ENCODE data around the gene TMTC2.
"Not testable (repeated sequence)": the region's sequence is repeated elsewhere in the genome, so short reads cannot be mapped to it uniquely, and the experiment has no call there.

The TMTC2 gene

DNA sequence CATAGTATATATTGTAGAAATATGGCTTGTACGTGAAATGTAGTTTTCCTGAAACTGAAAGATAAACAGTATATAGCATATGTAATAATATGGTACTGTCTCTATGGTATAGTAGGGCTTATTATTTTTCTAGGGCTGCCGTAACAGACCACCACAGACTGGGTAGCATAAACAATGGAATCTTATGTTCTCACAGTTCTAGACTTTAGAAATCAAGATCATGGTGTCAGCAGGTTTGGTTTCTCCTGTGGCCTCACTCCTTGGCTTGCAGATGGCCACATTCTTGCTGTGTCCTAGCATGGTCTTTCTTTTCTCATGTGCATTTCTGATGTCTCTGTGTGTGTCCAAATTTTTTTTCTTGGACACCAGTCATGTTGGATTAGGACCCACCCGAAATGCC, 155.8 kb downstream of the TMTC2 start:
- Histone ChIP-seq H3K4me3 (ENCODE audit: low read length) (no peak overlapping the region), H2AFZ (ENCODE audit: low read depth, low read length) (no peak overlapping the region), H4K20me1 (ENCODE audit: insufficient read depth, low read length) (no peaks in the 10 kb centered on the region), H3K27me3 (ENCODE audit: low read depth, low read length) (no peaks in the 10 kb centered on the region), H3K9ac (ENCODE audit: low read length) (no peak overlapping the region), H3K4me2 (ENCODE audit: low read length) (no peak overlapping the region), H3K4me1 (ENCODE audit: low read length) (no peaks in the 10 kb centered on the region), H3K9me3 (ENCODE audit: insufficient read depth, low read length) (no peaks in the 10 kb centered on the region), H3K36me3 (replicated peaks; ENCODE audit: low read depth, low read length) (no peaks in the 10 kb centered on the region), H3K27ac (ENCODE audit: low read length) (no peak overlapping the region), H3K79me2 (ENCODE audit: low read length) (no peaks in the 10 kb centered on the region)
- TF ChIP-seq, protein P1, sequence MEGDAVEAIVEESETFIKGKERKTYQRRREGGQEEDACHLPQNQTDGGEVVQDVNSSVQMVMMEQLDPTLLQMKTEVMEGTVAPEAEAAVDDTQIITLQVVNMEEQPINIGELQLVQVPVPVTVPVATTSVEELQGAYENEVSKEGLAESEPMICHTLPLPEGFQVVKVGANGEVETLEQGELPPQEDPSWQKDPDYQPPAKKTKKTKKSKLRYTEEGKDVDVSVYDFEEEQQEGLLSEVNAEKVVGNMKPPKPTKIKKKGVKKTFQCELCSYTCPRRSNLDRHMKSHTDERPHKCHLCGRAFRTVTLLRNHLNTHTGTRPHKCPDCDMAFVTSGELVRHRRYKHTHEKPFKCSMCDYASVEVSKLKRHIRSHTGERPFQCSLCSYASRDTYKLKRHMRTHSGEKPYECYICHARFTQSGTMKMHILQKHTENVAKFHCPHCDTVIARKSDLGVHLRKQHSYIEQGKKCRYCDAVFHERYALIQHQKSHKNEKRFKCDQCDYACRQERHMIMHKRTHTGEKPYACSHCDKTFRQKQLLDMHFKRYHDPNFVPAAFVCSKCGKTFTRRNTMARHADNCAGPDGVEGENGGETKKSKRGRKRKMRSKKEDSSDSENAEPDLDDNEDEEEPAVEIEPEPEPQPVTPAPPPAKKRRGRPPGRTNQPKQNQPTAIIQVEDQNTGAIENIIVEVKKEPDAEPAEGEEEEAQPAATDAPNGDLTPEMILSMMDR (IDR thresholded peaks at IDR 0.05; ENCODE audit: low read depth, low read length): no peak
- TF ChIP-seq EZH2phosphoT487 (IDR thresholded peaks at IDR 0.05; ENCODE audit: low read depth): no peak

DNA sequence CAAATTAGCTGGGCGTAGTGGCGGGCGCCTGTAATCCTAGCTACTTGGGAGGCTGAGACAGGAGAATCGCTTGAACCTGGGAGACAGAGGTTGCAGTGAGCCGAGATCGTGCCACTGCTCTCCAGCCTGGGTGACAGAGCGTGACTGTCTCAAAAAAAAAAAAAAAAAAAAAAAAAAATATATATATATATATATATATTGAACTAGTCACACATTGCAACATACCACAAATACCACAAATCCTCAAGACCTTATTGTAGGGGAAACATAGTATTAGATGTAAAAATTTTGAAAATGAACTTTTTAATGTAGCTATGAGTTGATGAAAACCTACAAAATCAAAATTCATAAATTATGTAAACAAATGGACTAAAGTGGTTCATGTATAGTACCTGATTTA, 158.4 kb downstream of the TMTC2 start:
- not testable (repeated sequence) for H3K4me1 ChIP-seq (ENCODE audit: low read length); H2AFZ ChIP-seq (ENCODE audit: low read depth, low read length); H3K4me2 ChIP-seq (ENCODE audit: low read length); H3K27me3 ChIP-seq (ENCODE audit: low read depth, low read length); H3K27ac ChIP-seq (ENCODE audit: low read length); H4K20me1 ChIP-seq (ENCODE audit: insufficient read depth, low read length); H3K79me2 ChIP-seq (ENCODE audit: low read length); H3K4me3 ChIP-seq (ENCODE audit: low read length); H3K9ac ChIP-seq (ENCODE audit: low read length); H3K36me3 ChIP-seq (replicated peaks; ENCODE audit: low read depth, low read length); H3K9me3 ChIP-seq (ENCODE audit: insufficient read depth, low read length)

DNA sequence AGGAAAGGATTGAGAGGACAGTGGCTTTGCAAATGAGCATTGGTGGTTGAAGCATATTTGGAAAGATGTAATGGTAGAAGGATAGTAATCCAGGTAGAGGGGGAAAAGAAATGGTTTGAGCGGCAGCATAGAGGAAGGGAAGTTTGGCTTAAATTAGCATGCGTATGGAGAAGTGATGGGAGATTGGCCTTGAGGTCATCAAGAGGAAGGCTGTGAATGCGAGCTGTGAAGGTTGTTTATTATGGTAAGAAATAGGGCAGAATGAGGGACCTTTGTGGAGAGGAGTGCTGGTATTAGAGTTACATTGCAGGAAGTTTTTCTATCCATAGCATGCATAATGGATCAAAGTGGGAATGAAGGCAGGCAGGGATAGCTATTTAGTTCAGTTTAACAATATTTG, 162.1 kb downstream of the TMTC2 start:
- Histone ChIP-seq H3K9me3 (ENCODE audit: insufficient read depth, low read length) (no peaks in the 10 kb centered on the region), H3K27me3 (ENCODE audit: low read depth, low read length) (no peaks in the 10 kb centered on the region), H3K4me3 (ENCODE audit: low read length) (no peak overlapping the region), H3K4me2 (ENCODE audit: low read length) (no peak overlapping the region), H4K20me1 (ENCODE audit: insufficient read depth, low read length) (no peaks in the 10 kb centered on the region), H3K9ac (ENCODE audit: low read length) (no peak overlapping the region), H2AFZ (ENCODE audit: low read depth, low read length) (no peak overlapping the region), H3K79me2 (ENCODE audit: low read length) (no peaks in the 10 kb centered on the region), H3K27ac (ENCODE audit: low read length) (no peak overlapping the region), H3K4me1 (ENCODE audit: low read length) (peaks cover 8% of the 10 kb centered on the region), H3K36me3 (replicated peaks; ENCODE audit: low read depth, low read length) (no peaks in the 10 kb centered on the region)
- TF ChIP-seq, protein P1 (IDR thresholded peaks at IDR 0.05; ENCODE audit: low read depth, low read length): no peak
- no peak for TF ChIP-seq EZH2phosphoT487 (IDR thresholded peaks at IDR 0.05; ENCODE audit: low read depth)

DNA sequence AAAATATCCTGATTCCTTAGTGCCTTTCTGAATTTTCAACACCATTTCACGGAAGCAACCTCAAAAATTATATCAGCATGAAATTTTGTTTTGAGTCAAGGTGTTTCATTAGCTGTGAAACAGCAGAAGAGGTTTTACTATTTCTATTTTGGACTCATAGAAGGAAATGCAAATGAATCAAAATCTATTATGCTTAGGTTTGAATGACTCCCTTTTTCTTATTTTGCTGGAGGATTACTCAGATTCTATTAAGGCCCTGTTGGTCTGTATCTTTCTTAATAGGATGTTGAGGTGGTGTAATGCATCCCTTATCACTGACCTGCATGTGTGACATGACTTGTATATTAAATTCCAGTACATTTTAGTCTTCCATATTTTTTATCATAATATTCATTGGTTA, 165.8 kb downstream of the TMTC2 start:
- Histone ChIP-seq H3K4me2 (ENCODE audit: low read length) (no peak overlapping the region), H3K36me3 (replicated peaks; ENCODE audit: low read depth, low read length) (no peaks in the 10 kb centered on the region), H3K27ac (ENCODE audit: low read length) (no peak overlapping the region), H2AFZ (ENCODE audit: low read depth, low read length) (no peak overlapping the region), H3K9me3 (ENCODE audit: insufficient read depth, low read length) (no peaks in the 10 kb centered on the region), H3K9ac (ENCODE audit: low read length) (no peak overlapping the region), H3K4me1 (ENCODE audit: low read length) (peaks cover 27% of the 10 kb centered on the region), H3K4me3 (ENCODE audit: low read length) (no peak overlapping the region), H4K20me1 (ENCODE audit: insufficient read depth, low read length) (no peaks in the 10 kb centered on the region), H3K79me2 (ENCODE audit: low read length) (no peaks in the 10 kb centered on the region), H3K27me3 (ENCODE audit: low read depth, low read length) (no peaks in the 10 kb centered on the region)
- TF ChIP-seq EZH2phosphoT487 (IDR thresholded peaks at IDR 0.05; ENCODE audit: low read depth): no peak
- TF ChIP-seq, protein P1 (IDR thresholded peaks at IDR 0.05; ENCODE audit: low read depth, low read length): no peak

DNA sequence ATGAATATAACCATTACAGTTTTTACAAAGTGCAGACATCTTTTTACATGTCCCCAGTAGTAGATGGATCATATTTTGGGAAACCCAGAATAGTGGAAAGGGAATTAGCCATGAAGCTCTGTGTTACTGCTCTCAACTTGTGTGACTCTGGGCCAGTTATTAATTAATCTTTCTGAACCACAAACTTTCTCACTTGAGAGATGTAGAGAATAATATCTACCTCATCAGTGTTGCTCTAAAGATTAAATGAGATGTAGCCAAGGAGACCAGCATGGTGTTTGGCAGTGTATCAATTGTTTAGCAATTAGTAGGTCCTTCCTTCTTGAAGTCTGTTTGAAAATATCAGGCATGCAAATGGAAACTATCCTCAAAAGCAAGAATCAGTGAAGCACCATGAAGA, 169.2 kb downstream of the TMTC2 start:
- no peak overlapping the region for H3K9ac ChIP-seq (ENCODE audit: low read length)
- H2AFZ ChIP-seq (ENCODE audit: low read depth, low read length): no peak overlapping the region
- no peaks in the 10 kb centered on the region for H4K20me1 ChIP-seq (ENCODE audit: insufficient read depth, low read length)
- peaks cover 30% of the 10 kb centered on the region for H3K4me1 ChIP-seq (ENCODE audit: low read length)
- H3K36me3 ChIP-seq (replicated peaks; ENCODE audit: low read depth, low read length): no peaks in the 10 kb centered on the region
- no peak overlapping the region for H3K27ac ChIP-seq (ENCODE audit: low read length)
- TF ChIP-seq, protein P1 (IDR thresholded peaks at IDR 0.05; ENCODE audit: low read depth, low read length): no peak
- TF ChIP-seq EZH2phosphoT487 (IDR thresholded peaks at IDR 0.05; ENCODE audit: low read depth): no peak
- H3K4me2 ChIP-seq (ENCODE audit: low read length): no peak overlapping the region
- no peak overlapping the region for H3K4me3 ChIP-seq (ENCODE audit: low read length)
- no peaks in the 10 kb centered on the region for H3K79me2 ChIP-seq (ENCODE audit: low read length)
- no peaks in the 10 kb centered on the region for H3K9me3 ChIP-seq (ENCODE audit: insufficient read depth, low read length)
- no peaks in the 10 kb centered on the region for H3K27me3 ChIP-seq (ENCODE audit: low read depth, low read length)
